Measurements from ENCODE around the gene SAMD11.

GRCh38 chr1:930633-931138, 7.0 kb downstream of the SAMD11 start:
- TF ChIP-seq CTCF (IDR thresholded peaks at IDR 0.05; ENCODE audit: insufficient read depth, low read depth, low read length) (no peak), EZH2 (IDR thresholded peaks at IDR 0.05; ENCODE audit: insufficient read depth, low read length) (no peak)

Measured in astrocyte (in vitro differentiated cells and primary cell).